ENCODE results near the gene PSMA7.

PSMA7 gene

GRCh38 chr20:62171245-62171644 is 28.1 kb upstream of the PSMA7 start:
- DNase-seq = no peak

GRCh38 chr20:62170536-62170935 is 27.3 kb upstream of the PSMA7 start:
- no peak for DNase-seq

GRCh38 chr20:62168890-62169435 is 25.8 kb upstream of the PSMA7 start:
- DNase-seq = no peak

- no peak for DNase-seq
Observed at GRCh38 chr20:62168061-62168460, 24.9 kb upstream of the PSMA7 start.

- no peak for DNase-seq
Observed at GRCh38 chr20:62167474-62167873, 24.3 kb upstream of the PSMA7 start.

GRCh38 chr20:62165762-62166399 is 22.7 kb upstream of the PSMA7 start:
- DNase-seq = no peak

- no peak for DNase-seq
Observed at GRCh38 chr20:62164879-62165761, 21.9 kb upstream of the PSMA7 start.

- DNase-seq = no peak
Observed at GRCh38 chr20:62163986-62164762, 21.0 kb upstream of the PSMA7 start.

GRCh38 chr20:62163485-62163865 is 20.3 kb upstream of the PSMA7 start:
- DNase-seq = no peak

GRCh38 chr20:62162765-62163484 is 19.7 kb upstream of the PSMA7 start:
- no peak for DNase-seq

- DNase-seq = no peak
Observed at GRCh38 chr20:62161347-62161746, 18.2 kb upstream of the PSMA7 start.

GRCh38 chr20:62160876-62161275 is 17.7 kb upstream of the PSMA7 start:
- DNase-seq = no peak

GRCh38 chr20:62160253-62160652 is 17.1 kb upstream of the PSMA7 start:
- DNase-seq = no peak

GRCh38 chr20:62159839-62160238 is 16.6 kb upstream of the PSMA7 start:
- peak; percentile 87 to 88 for DNase-seq

GRCh38 chr20:62159052-62159451 is 15.9 kb upstream of the PSMA7 start:
- DNase-seq = no peak

GRCh38 chr20:62158541-62158940 is 15.3 kb upstream of the PSMA7 start:
- DNase-seq = no peak

- DNase-seq = no peak
Observed at GRCh38 chr20:62158088-62158400, 14.8 kb upstream of the PSMA7 start.

GRCh38 chr20:62157387-62158087 is 14.3 kb upstream of the PSMA7 start:
- DNase-seq = no peak

GRCh38 chr20:62156592-62157386 is 13.6 kb upstream of the PSMA7 start:
- DNase-seq = peak; percentile 85 to 86

GRCh38 chr20:62156254-62156556 is 13.0 kb upstream of the PSMA7 start:
- no peak for DNase-seq

- DNase-seq = no peak
Observed at GRCh38 chr20:62155428-62156253, 12.4 kb upstream of the PSMA7 start.
